GM21390 (cell line): ENCODE data around the gene LONP1.

Source experiments
- ATAC-seq: cut with Tn5 transposase; IDR thresholded peaks from one replicate; pipeline ENCODE4 v1.9.1; 2021; ENCODE audit not compliant: unreplicated experiment

LONP1 gene

GRCh38 chr19:5679289-5680083, 40.5 kb downstream of the LONP1 start:
- no peak for ATAC-seq

- no peak for ATAC-seq
These were observed 41.8 kb downstream of the LONP1 start for GRCh38 chr19:5678071-5678718.

GRCh38 chr19:5677580-5677979, 42.4 kb downstream of the LONP1 start:
- no peak for ATAC-seq

GRCh38 chr19:5677136-5677535, 42.8 kb downstream of the LONP1 start:
- ATAC-seq, result no peak

- no peak for ATAC-seq
These were observed 43.2 kb downstream of the LONP1 start for GRCh38 chr19:5676772-5677105.

- no peak for ATAC-seq
These were observed 43.7 kb downstream of the LONP1 start for GRCh38 chr19:5676105-5676771.

- no peak for ATAC-seq
These were observed 45.2 kb downstream of the LONP1 start for GRCh38 chr19:5674714-5675113.

- no peak for ATAC-seq
These were observed 46.2 kb downstream of the LONP1 start for GRCh38 chr19:5673752-5674151.

GRCh38 chr19:5672708-5673459, 47.1 kb downstream of the LONP1 start:
- ATAC-seq, result no peak

- ATAC-seq, result no peak
These were observed 48.3 kb downstream of the LONP1 start for GRCh38 chr19:5671600-5671999.

GRCh38 chr19:5669212-5669611, 50.7 kb downstream of the LONP1 start:
- ATAC-seq, result no peak

GRCh38 chr19:5667751-5668271, 52.1 kb downstream of the LONP1 start:
- no peak for ATAC-seq

GRCh38 chr19:5666921-5667610, 52.9 kb downstream of the LONP1 start:
- no peak for ATAC-seq

- ATAC-seq, result no peak
These were observed 54.0 kb downstream of the LONP1 start for GRCh38 chr19:5665781-5666513.

GRCh38 chr19:5664515-5664914, 55.4 kb downstream of the LONP1 start:
- ATAC-seq, result no peak

GRCh38 chr19:5663904-5664303, 56.0 kb downstream of the LONP1 start:
- ATAC-seq, result no peak

- ATAC-seq, result no peak
These were observed 58.5 kb downstream of the LONP1 start for GRCh38 chr19:5661483-5661882.

- ATAC-seq, result no peak
These were observed 64.5 kb downstream of the LONP1 start for GRCh38 chr19:5655412-5655811.

GRCh38 chr19:5654931-5655330, 65.0 kb downstream of the LONP1 start:
- ATAC-seq, result no peak

GRCh38 chr19:5652261-5652660, 67.7 kb downstream of the LONP1 start:
- no peak for ATAC-seq
